ENCODE results near the gene TTYH1.

TTYH1 gene

GRCh38 chr19:54448040-54448773 is 32.9 kb downstream of the TTYH1 start:
- DNase-seq = no peak

GRCh38 chr19:54448774-54449700 is 33.8 kb downstream of the TTYH1 start, which contains the start of gene LENG8:
Gene LENG8 (plus strand): TSS chr19:54449199. CDS start chr19:54451345, 2,146 bp downstream.
- peak; percentile 77 for DNase-seq

GRCh38 chr19:54449701-54450069 is 34.4 kb downstream of the TTYH1 start:
- no peak for DNase-seq

DNA sequence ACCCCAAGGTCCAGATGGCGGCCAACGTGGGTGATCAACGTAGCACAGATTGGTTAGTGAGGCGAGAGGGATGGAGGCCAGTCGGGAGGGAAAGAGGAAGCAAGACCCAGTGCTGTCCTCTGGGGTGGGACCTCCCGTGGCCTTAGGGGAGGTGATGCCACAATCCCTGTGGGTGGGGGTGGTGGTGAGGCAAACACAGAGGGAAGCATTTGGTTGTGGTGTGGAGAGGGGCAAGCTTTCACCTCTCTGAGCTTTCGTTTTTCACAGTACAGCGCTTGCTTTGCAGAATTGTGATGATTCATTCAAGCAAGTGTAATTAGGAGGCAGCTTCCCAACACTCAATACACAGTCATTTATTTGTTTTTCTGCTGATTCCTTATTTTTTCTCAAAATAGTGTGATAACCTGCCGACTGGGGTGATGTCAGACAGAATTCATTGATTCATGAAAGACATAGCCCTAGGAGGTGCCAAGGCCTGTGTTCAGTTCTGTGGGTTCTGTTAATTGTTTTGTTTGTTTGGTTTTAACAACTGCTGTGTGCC is 36.1 kb downstream of the TTYH1 start:
- DNase-seq = no peak

- DNase-seq = no peak
These were observed 36.7 kb downstream of the TTYH1 start for GRCh38 chr19:54451997-54452396.

DNA sequence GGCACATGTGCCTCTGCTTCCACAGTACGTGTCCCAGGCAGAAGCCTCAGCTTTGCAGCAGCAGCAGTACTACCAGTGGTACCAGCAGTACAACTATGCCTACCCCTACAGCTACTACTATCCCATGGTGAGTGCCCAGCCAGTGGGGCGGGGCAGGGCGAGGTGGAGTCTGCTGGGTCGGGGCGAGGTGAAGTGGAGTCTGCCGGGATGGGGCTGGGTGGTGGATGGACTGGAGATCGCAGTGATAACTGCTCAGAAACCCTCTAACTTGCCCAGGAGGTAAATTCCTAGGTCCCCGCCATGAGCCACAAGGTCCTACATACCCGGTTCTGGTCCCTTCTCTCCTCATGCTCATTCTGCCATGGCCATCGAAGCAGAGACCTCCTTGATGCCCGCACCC is 37.4 kb downstream of the TTYH1 start:
- DNase-seq = no peak

DNA sequence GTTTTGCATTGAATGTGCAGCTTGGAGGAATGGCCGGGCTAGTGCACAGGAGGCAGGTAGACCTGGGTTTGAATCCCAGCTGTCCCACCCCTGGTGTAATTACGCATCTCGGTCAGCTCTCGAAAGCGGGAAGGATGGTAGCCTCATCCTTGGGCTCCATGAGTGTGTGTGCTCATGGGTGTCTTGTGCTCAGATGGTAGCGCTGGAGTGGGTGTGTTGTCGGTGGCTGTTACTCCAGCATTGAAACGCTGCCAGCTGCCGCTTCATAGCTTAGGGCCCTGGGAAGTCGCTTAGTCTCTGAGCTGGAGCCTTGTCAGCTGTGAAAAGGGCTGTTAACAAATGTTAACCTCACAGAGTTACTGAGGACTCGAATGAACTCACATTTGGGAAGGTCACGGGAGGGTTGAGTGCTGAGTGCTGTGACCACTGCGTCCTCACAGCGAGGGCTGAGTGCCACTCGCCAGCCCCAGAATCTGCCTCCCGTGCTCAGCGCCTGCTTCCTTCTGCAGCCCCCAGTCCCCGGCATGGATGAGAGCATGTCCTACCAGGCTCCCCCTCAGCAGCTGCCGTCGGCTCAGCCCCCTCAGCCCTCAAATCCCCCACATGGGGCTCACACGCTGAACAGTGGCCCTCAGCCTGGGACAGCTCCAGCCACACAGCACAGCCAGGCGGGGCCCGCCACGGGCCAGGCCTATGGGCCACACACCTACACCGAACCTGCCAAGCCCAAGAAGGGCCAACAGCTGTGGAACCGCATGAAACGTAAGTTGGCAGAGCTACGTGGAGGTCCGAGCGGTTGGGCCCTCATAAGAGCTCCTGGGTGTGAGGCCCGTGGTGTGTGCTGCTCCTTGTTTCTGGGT is 38.9 kb downstream of the TTYH1 start:
- no peak for DNase-seq

GRCh38 chr19:54454781-54455675 is 39.8 kb downstream of the TTYH1 start:
- no peak for DNase-seq

DNA sequence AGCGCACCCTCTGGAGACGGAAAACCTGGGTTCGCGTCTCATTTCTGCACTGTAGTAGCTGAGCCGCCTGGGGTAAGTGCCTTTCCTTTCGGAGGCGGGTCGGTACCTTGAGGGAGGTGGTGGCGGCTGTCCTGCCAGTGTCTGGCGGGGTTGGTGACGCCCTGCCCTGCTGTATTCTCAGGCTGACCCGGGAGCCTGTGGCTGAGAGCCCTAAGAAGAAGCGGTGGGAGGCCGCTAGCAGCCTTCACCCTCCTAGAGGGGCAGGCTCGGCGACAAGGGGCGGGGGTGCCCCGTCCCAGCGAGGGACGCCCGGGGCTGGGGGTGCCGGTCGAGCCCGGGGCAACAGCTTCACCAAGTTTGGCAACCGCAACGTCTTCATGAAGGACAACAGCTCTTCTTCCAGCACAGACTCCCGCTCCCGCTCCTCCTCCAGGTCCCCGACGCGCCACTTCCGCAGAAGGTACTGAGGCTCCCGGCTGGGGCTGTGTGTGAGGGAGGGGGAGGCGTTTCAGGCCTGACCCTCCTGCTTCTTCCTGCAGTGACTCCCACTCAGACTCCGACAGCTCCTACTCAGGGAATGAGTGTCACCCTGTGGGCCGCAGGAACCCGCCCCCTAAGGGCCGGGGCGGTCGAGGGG is 40.6 kb downstream of the TTYH1 start:
- no peak for DNase-seq

DNA sequence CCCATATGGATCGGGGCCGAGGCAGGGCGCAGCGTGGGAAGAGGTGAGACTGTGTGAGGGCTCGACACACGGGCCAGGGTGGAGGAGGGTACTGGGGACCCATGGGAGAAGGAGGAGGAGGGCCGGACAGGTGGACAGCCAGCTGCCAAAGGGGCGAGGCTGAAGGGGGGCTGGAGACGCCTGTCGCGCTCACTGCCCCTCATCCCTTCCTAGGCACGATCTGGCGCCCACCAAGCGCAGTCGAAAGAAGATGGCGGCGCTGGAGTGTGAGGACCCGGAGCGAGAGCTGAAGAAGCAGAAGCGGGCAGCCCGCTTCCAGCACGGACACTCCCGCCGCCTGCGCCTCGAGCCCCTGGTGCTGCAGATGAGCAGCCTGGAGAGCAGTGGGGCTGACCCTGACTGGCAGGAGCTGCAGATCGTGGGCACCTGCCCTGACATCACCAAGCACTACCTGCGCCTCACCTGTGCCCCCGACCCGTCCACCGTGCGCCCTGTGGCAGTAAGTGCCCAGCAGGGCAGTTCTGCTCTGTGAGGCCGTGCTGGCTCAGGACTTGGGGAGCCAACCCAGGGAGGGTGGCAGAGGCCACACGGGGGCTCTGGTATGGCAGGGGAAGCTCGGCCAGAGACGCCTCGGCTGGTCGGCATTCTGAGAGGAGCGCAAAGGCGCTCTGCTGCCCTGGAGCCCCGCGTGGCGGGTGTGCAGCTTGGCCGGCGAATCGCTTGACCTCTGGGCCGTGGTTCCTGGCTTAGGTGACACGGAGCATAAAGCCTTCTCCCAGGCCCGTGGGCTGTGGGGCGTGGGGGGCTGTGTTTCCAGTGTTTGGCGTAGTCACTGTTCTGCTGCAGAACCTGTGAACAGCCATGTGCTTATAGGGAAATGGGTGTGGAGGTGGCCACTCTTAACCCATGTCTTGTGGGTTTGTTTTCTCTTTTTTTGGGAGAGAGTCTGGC is 41.4 kb downstream of the TTYH1 start:
- DNase-seq = no peak

GRCh38 chr19:54457773-54458647 is 42.7 kb downstream of the TTYH1 start:
- no peak for DNase-seq

DNA sequence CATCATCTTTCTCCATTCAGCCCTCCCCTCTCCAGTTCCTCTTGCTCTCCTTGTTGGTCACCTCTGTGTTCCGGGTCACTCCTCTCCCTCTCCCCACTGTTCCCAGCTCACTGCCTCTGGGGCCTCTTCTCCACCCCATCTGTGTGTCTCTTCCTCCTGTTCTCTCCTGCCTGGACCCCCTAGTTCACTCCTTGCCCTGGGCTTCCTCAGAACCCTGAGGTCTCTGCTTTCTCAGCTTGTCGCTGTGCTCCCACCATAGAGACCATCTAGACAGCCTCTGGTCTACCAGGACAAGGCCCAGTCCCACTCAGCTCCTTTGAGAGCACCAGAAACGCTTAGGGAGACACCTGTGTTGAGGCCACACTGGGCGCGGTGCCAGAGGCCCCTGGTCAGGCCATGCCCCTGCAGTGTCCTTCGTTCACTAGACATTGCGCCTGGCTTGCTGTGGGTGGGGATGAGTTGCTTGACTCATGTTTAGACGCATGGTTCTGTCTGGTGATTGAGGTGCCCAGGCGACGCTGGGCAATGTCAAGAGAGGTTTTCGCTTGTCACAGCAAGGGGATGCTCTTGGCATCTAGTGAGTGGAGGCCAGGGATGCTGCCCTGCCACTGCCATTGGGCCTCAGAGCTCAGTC is 43.5 kb downstream of the TTYH1 start:
- DNase-seq = no peak

DNA sequence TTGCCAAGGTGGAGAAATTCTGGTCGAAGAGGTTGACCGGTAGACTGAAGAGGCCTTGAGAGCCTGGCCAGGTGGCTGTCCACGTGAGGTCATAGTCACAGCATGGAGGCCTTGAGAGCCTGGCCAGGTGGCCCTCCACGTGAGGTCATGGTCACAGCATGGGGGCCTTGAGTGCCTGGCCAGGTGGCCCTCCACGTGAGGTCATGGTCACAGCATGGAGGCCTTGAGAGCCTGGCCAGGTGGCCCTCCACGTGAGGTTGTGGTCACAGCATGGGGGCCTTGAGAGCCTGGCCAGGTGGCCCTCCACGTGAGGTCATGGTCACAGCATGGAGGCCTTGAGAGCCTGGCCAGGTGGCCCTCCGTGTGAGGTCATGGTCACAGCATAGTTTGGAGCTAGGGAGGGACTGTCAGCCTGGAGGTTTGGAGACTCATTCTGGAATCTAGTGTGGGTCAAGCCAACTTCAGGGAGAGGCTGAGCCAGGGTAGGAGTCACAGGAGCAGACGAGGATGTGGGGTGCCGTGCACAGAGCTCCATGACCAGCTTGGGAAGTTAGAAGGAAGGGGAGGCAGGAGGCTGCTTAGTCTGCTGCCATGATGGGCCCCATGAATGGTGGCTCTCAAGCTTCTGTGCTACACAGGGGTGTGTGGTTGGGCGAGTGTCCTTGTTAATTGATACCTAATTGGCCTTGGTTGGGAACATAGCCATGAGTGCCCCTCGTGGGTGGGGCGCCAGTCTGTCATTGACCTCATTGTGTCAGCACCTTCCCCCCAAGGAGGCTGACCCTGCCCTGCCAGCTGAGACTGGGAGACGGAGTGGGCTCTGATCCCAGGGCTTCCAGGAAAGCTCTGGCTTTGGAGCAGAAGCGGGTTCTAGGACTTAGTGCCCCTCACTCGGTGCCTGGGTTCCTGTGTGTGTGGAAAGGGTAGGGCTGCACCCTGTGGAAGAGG is 44.3 kb downstream of the TTYH1 start:
- no peak for DNase-seq

- no peak for DNase-seq
These were observed 45.2 kb downstream of the TTYH1 start for GRCh38 chr19:54460230-54461005.

GRCh38 chr19:54461210-54461609 is 45.9 kb downstream of the TTYH1 start:
- no peak for DNase-seq

DNA sequence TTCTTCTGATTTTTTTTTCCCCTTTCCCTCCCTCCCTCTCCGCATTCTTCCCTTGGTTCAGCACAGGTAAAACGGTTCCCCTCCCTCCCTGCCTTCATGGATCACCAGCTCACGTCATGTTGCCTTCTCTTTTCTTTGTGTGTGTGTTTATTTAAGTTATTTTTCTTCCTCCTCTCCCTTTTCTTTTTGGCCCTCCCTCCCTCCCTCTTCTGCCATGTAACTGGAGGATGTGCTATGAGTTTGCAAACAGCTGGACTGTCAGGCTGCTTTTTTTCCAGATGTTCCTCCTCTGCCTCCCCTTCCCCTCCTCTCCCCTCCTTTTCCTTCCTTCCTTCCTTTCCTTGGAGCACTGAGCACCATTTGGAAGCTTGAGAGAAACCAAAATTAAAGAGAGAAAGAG is 46.3 kb downstream of the TTYH1 start:
- no peak for DNase-seq

All from SHP77 treated with DMSO at 0.1 percent for 48 hours (cell line).